Suprapubic skin (tissue), 4 donors: ENCODE results near the gene KCNJ16.

Source experiments
- EP300 ChIP-seq: sonication (generic); formaldehyde crosslinking; IDR thresholded peaks from one replicate; pipeline ENCODE4 v1.6.1; 2017; ENCODE audit warnings: antibody characterized with exemption
- POLR2A ChIP-seq, 2 donors: fragments of 450-650 bp; IDR thresholded peaks; one replicate each; pipeline ENCODE4 v1.6.1; 2017; ENCODE audit warnings: antibody characterized with exemption in 2 of 2, mild to moderate bottlenecking in 2 of 2, moderate library complexity in 2 of 2
- POLR2AphosphoS5 ChIP-seq, 3 donors: sonication (generic); formaldehyde crosslinking; IDR thresholded peaks; one replicate each; pipeline ENCODE4 v1.6.1; 2017; ENCODE audit warnings: antibody characterized with exemption in 3 of 3
- TF ChIP-seq, protein P1 (sequence below), 2 donors: fragments of 200-600 bp in 1 of 2; fragments of 450-650 bp in 1 of 2; sonication (generic) in 1 of 2; IDR thresholded peaks; one replicate each; pipeline ENCODE4 v1.5.1; 2016 to 2019; ENCODE audit warnings: antibody characterized with exemption in 2 of 2, mild to moderate bottlenecking in 1 of 2, moderate library complexity in 1 of 2

DNA sequence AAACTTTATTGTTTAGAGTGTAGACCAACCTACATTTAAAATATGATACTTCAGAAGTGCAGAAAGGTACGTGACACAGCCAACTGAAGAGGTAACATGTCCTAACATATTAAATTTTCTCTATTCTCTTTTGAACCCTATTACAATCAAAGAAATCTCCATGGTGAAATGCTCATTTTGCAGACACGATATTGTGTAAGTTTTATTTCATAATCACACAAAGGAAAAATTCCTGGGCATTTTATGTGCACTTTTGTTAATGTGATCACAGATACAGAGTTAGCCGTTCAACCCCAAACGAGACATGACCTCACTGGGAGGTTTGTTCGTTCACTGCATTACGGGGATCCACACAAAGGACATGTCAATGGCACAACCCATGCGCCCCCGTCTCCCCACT, 21.8 kb downstream of the KCNJ16 start:
- TF ChIP-seq, protein P1, sequence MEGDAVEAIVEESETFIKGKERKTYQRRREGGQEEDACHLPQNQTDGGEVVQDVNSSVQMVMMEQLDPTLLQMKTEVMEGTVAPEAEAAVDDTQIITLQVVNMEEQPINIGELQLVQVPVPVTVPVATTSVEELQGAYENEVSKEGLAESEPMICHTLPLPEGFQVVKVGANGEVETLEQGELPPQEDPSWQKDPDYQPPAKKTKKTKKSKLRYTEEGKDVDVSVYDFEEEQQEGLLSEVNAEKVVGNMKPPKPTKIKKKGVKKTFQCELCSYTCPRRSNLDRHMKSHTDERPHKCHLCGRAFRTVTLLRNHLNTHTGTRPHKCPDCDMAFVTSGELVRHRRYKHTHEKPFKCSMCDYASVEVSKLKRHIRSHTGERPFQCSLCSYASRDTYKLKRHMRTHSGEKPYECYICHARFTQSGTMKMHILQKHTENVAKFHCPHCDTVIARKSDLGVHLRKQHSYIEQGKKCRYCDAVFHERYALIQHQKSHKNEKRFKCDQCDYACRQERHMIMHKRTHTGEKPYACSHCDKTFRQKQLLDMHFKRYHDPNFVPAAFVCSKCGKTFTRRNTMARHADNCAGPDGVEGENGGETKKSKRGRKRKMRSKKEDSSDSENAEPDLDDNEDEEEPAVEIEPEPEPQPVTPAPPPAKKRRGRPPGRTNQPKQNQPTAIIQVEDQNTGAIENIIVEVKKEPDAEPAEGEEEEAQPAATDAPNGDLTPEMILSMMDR (IDR thresholded peaks at IDR 0.05) = no peak
- TF ChIP-seq POLR2AphosphoS5 (IDR thresholded peaks at IDR 0.05) (no peak), POLR2A (IDR thresholded peaks at IDR 0.05) (no peak), EP300 (no peak)
